GM12891 (cell line): ENCODE results near the gene ISLR2.

Experiments used
- POLR2A ChIP-seq: IDR thresholded peaks from 2 replicates; pipeline ENCODE4 v1.6.1; 2011; ENCODE audit warnings: low read depth, low read length, control low read depth
- POLR2AphosphoS5 ChIP-seq: IDR thresholded peaks from 2 replicates; pipeline ENCODE4 v1.6.1; 2011; ENCODE audit warnings: low read depth, low read length, control low read depth
- POU2F2 ChIP-seq: IDR thresholded peaks from 2 replicates; pipeline ENCODE4 v1.6.1; 2011; ENCODE audit warnings: low read depth, mild to moderate bottlenecking, control low read depth, low read length, moderate library complexity
- SPI1 ChIP-seq: IDR thresholded peaks from 2 replicates; pipeline ENCODE4 v1.6.1; 2011; ENCODE audit warnings: low read depth, low read length, control low read depth
- TAF1 ChIP-seq: IDR thresholded peaks from 2 replicates; pipeline ENCODE4 v1.6.1; 2011; ENCODE audit warnings: low read depth, low read length, control low read depth

GRCh38 chr15:74174958-74175253 lies 44.5 kb downstream of the ISLR2 start:
- TF ChIP-seq POLR2A: no peak
- TF ChIP-seq SPI1: no peak
- TF ChIP-seq TAF1: no peak
- no peak for TF ChIP-seq POU2F2
- TF ChIP-seq POLR2AphosphoS5: no peak
